Measurements from ENCODE around the gene MARK3.

MARK3 gene

DNA sequence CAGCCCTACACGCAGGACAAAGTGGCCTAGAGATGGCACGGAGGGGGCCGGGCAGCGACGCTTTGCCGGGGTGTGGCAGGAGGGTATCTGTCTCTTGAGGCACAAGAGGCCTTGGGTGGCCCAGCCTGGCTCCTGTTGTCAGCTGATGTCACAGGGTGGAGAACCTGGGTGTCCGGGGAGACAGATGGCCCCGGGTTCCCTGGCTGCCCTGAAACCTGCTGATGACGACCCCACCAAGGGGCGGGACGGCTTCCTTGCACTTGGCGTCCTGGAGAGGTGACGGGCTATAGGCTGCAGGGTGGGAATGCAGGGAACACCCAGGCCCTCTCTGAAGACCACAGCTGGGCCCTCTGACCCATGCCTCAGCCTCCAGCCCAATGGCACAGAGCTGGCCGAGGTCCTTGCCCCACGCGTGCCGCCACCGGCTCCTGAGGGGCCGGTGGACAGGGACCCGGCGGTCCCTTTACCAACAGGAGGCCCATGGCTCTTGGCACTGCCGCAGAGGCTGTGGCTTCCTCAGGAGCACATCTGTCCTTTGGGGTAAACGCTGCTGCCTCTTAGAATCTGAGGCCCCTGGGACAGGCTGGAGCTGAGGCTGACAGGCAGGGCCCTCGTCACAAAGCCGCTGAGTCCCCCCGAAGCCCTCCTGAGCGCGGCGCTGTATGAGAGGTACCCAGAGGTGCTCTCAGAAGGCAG is 160.2 kb downstream of the MARK3 start:
- H3K27me3 ChIP-seq (ENCODE audit: insufficient read depth, poor library complexity, severe bottlenecking), result peaks cover 1% of the 10 kb centered on the region
- no peak overlapping the region for H3K4me3 ChIP-seq (replicated peaks; ENCODE audit: insufficient read depth, low read length)
- no peak for TF ChIP-seq GABPA (IDR thresholded peaks at IDR 0.05; ENCODE audit: low read depth)
- TF ChIP-seq, protein P1, sequence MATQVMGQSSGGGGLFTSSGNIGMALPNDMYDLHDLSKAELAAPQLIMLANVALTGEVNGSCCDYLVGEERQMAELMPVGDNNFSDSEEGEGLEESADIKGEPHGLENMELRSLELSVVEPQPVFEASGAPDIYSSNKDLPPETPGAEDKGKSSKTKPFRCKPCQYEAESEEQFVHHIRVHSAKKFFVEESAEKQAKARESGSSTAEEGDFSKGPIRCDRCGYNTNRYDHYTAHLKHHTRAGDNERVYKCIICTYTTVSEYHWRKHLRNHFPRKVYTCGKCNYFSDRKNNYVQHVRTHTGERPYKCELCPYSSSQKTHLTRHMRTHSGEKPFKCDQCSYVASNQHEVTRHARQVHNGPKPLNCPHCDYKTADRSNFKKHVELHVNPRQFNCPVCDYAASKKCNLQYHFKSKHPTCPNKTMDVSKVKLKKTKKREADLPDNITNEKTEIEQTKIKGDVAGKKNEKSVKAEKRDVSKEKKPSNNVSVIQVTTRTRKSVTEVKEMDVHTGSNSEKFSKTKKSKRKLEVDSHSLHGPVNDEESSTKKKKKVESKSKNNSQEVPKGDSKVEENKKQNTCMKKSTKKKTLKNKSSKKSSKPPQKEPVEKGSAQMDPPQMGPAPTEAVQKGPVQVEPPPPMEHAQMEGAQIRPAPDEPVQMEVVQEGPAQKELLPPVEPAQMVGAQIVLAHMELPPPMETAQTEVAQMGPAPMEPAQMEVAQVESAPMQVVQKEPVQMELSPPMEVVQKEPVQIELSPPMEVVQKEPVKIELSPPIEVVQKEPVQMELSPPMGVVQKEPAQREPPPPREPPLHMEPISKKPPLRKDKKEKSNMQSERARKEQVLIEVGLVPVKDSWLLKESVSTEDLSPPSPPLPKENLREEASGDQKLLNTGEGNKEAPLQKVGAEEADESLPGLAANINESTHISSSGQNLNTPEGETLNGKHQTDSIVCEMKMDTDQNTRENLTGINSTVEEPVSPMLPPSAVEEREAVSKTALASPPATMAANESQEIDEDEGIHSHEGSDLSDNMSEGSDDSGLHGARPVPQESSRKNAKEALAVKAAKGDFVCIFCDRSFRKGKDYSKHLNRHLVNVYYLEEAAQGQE (IDR thresholded peaks at IDR 0.05; ENCODE audit: insufficient replicate concordance, low read depth), result no peak
- TF ChIP-seq, protein P2, sequence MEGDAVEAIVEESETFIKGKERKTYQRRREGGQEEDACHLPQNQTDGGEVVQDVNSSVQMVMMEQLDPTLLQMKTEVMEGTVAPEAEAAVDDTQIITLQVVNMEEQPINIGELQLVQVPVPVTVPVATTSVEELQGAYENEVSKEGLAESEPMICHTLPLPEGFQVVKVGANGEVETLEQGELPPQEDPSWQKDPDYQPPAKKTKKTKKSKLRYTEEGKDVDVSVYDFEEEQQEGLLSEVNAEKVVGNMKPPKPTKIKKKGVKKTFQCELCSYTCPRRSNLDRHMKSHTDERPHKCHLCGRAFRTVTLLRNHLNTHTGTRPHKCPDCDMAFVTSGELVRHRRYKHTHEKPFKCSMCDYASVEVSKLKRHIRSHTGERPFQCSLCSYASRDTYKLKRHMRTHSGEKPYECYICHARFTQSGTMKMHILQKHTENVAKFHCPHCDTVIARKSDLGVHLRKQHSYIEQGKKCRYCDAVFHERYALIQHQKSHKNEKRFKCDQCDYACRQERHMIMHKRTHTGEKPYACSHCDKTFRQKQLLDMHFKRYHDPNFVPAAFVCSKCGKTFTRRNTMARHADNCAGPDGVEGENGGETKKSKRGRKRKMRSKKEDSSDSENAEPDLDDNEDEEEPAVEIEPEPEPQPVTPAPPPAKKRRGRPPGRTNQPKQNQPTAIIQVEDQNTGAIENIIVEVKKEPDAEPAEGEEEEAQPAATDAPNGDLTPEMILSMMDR (IDR thresholded peaks at IDR 0.05; ENCODE audit: insufficient read depth, low read length), result no peak
- TF ChIP-seq POLR2AphosphoS5 (IDR thresholded peaks at IDR 0.05; ENCODE audit: low read depth), result no peak
- TF ChIP-seq SPI1 (IDR thresholded peaks at IDR 0.05; ENCODE audit: borderline replicate concordance, low read depth), result no peak
- DNase-seq (ENCODE audit: low read depth in 1 of 2, low spot score in 1 of 2), result no peak
- H3K27ac ChIP-seq (replicated peaks), result no peak overlapping the region

DNA sequence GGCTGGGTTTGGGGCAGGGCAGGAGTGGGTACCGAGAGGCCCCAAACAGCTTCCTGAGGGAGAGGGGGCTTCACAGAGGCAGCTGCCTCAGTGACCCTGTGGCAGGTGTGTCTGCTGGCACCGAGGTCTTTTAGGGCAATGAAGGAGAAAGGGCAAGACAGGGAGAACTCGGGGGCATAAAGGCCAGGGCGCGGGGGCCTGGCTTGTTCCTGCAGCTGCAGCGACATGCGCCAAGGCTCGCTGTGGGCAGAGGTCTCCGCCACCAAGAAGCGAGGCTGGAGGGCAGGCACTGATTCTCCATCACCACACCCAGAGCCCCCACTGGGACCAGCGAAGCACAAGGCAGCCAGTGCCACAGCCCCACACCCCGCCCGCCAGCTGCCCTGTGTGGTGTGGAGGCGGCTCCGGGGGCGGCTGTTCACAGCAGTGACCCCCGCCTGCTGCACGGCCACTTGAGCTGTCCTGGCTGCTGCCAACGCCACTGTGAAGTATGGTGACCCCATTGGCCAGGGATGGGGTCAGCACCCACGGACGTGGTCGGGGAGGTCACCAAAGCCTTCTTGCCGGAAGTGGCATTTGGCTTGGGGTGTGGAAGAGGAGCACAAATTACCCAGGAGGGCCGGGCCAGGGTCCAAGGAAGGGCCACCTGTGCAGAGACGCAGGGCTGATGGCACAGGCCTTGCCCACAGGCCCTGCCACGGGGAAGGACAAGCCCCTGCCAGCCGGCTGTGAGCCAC is 160.9 kb downstream of the MARK3 start:
- TF ChIP-seq GABPA (IDR thresholded peaks at IDR 0.05; ENCODE audit: low read depth) (no peak), SPI1 (IDR thresholded peaks at IDR 0.05; ENCODE audit: borderline replicate concordance, low read depth) (no peak), POLR2AphosphoS5 (IDR thresholded peaks at IDR 0.05; ENCODE audit: low read depth) (no peak)
- TF ChIP-seq, protein P2 (IDR thresholded peaks at IDR 0.05; ENCODE audit: insufficient read depth, low read length), result no peak
- TF ChIP-seq, protein P1 (IDR thresholded peaks at IDR 0.05; ENCODE audit: insufficient replicate concordance, low read depth), result no peak
- no peak overlapping the region for H3K27ac ChIP-seq (replicated peaks)
- H3K27me3 ChIP-seq (ENCODE audit: insufficient read depth, poor library complexity, severe bottlenecking), result no peaks in the 10 kb centered on the region
- no peak overlapping the region for H3K4me3 ChIP-seq (replicated peaks; ENCODE audit: insufficient read depth, low read length)
- DNase-seq (ENCODE audit: low read depth in 1 of 2, low spot score in 1 of 2), result no peak

DNA sequence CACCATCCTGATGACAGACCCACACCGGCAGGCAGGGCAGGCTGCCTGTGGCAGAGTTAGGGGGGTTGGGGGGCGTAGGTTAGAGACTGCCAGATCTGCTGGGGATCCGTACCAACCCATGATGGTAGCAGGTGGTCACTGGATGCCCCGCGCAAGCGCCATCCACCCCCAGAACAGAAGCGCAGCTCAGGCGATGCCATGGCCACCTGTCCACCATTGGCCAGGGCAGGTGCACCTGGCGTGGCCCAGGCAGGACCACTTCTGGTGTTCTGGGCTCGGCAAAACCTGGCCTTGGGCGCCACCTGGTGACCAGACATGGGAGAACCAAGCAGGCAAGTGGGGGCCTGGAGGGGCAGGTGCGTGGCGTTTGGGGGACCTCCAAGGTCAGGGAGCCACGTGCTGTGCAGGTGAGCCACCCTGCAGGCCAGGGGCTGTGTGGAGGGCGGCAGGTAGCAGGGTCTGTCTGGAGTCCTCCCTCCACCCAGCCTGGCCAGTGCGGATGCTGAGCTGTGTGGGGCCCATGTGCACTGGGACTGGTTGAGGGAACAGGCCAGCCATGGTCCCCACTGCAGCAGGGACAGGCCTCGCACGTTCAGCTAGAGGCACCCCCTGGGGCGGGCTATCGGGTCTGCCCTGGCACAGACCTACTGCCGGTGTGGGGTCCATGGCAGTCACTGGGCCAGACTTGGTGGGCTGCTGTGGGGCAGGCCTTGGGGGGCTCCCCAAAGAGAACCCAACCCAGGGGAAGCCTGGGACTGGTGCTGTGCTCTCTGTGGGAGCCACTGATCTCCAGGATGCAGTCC is 161.6 kb downstream of the MARK3 start:
- Histone ChIP-seq H3K27ac (replicated peaks) (no peak overlapping the region), H3K27me3 (ENCODE audit: insufficient read depth, poor library complexity, severe bottlenecking) (no peaks in the 10 kb centered on the region), H3K4me3 (replicated peaks; ENCODE audit: insufficient read depth, low read length) (no peak overlapping the region)
- DNase-seq (ENCODE audit: low read depth in 1 of 2, low spot score in 1 of 2), result peak in 1 of 2 experiments; percentile 60
- no peak for TF ChIP-seq POLR2AphosphoS5 (IDR thresholded peaks at IDR 0.05; ENCODE audit: low read depth)
- TF ChIP-seq SPI1 (IDR thresholded peaks at IDR 0.05; ENCODE audit: borderline replicate concordance, low read depth), result no peak
- TF ChIP-seq, protein P2 (IDR thresholded peaks at IDR 0.05; ENCODE audit: insufficient read depth, low read length), result peak; percentile 61

All from HL-60 (cell line).